KMS-11 (cell line): ENCODE results near the gene OR10A3.

Experiments
- H2AFZ ChIP-seq: fragments of 200-600 bp; sonication (generic); 2 replicates; pipeline ENCODE4 v1.6.1; 2016; ENCODE audit warnings: antibody characterized with exemption, mixed run types, low read depth
- H3K27ac ChIP-seq: fragments of 200-600 bp; sonication (generic); 2 replicates; pipeline ENCODE4 v1.6.1; 2016; ENCODE audit warnings: mild to moderate bottlenecking, mixed run types
- H3K27me3 ChIP-seq: fragments of 200-600 bp; sonication (generic); 2 replicates; pipeline ENCODE4 v1.6.1; 2017; ENCODE audit warnings: mild to moderate bottlenecking, low read depth, mixed run types, moderate library complexity; ENCODE audit not compliant: insufficient read depth
- H3K36me3 ChIP-seq: fragments of 200-600 bp; sonication (generic); 2 replicates; pipeline ENCODE4 v1.6.1; 2017; ENCODE audit warnings: mild to moderate bottlenecking, mixed run types; ENCODE audit not compliant: insufficient read depth
- H3K4me1 ChIP-seq: fragments of 200-600 bp; sonication (generic); 2 replicates; pipeline ENCODE4 v1.6.1; 2016; ENCODE audit warnings: mild to moderate bottlenecking, low read depth, mixed run types; ENCODE audit not compliant: poor library complexity, severe bottlenecking
- H3K4me2 ChIP-seq: fragments of 200-600 bp; sonication (generic); 2 replicates; pipeline ENCODE4 v1.7.0; 2016; ENCODE audit warnings: mild to moderate bottlenecking, mixed run types
- H3K4me3 ChIP-seq: fragments of 200-600 bp; sonication (generic); IDR thresholded peaks from 2 replicates; pipeline ENCODE4 v1.6.1; 2017; ENCODE audit warnings: low read depth, low read length, mixed read lengths; ENCODE audit not compliant: insufficient read depth
- H3K79me2 ChIP-seq: fragments of 200-600 bp; sonication (generic); 2 replicates; pipeline ENCODE4 v1.6.1; 2016; ENCODE audit warnings: low read depth, mixed run types; ENCODE audit not compliant: insufficient read depth
- H3K9ac ChIP-seq: fragments of 200-600 bp; sonication (generic); 2 replicates; pipeline ENCODE4 v1.6.1; 2016; ENCODE audit warnings: mild to moderate bottlenecking, mixed run types
- H4K20me1 ChIP-seq: fragments of 200-600 bp; sonication (generic); 2 replicates; pipeline ENCODE4 v1.6.1; 2016; ENCODE audit warnings: mild to moderate bottlenecking, mixed run types; ENCODE audit not compliant: insufficient read depth
- CTCF ChIP-seq: fragments of 200-600 bp; sonication (generic); conservative IDR thresholded peaks from 2 replicates; pipeline ENCODE4 v1.6.1; 2017; ENCODE audit warnings: low read depth, mild to moderate bottlenecking, antibody characterized with exemption, low read length, moderate library complexity, mixed read lengths

OR10A3 gene

GRCh38 chr11:7918141-7918540, 23.4 kb downstream of the OR10A3 start:
- Histone ChIP-seq H3K4me1 (no peaks in the 10 kb centered on the region), H2AFZ (no peak overlapping the region), H3K79me2 (no peaks in the 10 kb centered on the region), H3K27me3 (no peaks in the 10 kb centered on the region), H3K27ac (no peak overlapping the region), H3K9ac (no peak overlapping the region), H3K36me3 (no peaks in the 10 kb centered on the region), H4K20me1 (no peaks in the 10 kb centered on the region), H3K4me2 (no peak overlapping the region), H3K4me3 (no peak overlapping the region)
- no peak for TF ChIP-seq CTCF

- Histone ChIP-seq H3K79me2 (no peaks in the 10 kb centered on the region), H3K27ac (no peak overlapping the region), H4K20me1 (no peaks in the 10 kb centered on the region), H3K36me3 (no peaks in the 10 kb centered on the region), H2AFZ (no peak overlapping the region), H3K4me3 (no peak overlapping the region), H3K4me1 (no peaks in the 10 kb centered on the region), H3K27me3 (no peaks in the 10 kb centered on the region), H3K4me2 (no peak overlapping the region), H3K9ac (no peak overlapping the region)
- no peak for TF ChIP-seq CTCF
Measured at GRCh38 chr11:7911011-7911410, 30.5 kb downstream of the OR10A3 start.

GRCh38 chr11:7910286-7910788, 31.2 kb downstream of the OR10A3 start:
- H2AFZ ChIP-seq = no peak overlapping the region
- no peak overlapping the region for H3K4me2 ChIP-seq
- H3K4me3 ChIP-seq = no peak overlapping the region
- no peaks in the 10 kb centered on the region for H4K20me1 ChIP-seq
- no peaks in the 10 kb centered on the region for H3K79me2 ChIP-seq
- H3K4me1 ChIP-seq = no peaks in the 10 kb centered on the region
- no peaks in the 10 kb centered on the region for H3K36me3 ChIP-seq
- no peaks in the 10 kb centered on the region for H3K27me3 ChIP-seq
- no peak overlapping the region for H3K9ac ChIP-seq
- no peak overlapping the region for H3K27ac ChIP-seq
- no peak for TF ChIP-seq CTCF

GRCh38 chr11:7909585-7910285, 31.8 kb downstream of the OR10A3 start:
- Histone ChIP-seq H3K36me3 (no peaks in the 10 kb centered on the region), H2AFZ (no peak overlapping the region), H3K27ac (no peak overlapping the region), H3K4me2 (no peak overlapping the region), H3K9ac (no peak overlapping the region), H4K20me1 (no peaks in the 10 kb centered on the region), H3K4me3 (no peak overlapping the region), H3K27me3 (no peaks in the 10 kb centered on the region), H3K4me1 (no peaks in the 10 kb centered on the region), H3K79me2 (no peaks in the 10 kb centered on the region)
- TF ChIP-seq CTCF = no peak
